H4 (cell line): ENCODE results near the gene OLFML2B. TPM values are rescaled to one million over a fixed set of nuclear protein-coding genes. Genes with fewer than 3 reads are reported as not detected.
"Not testable (repeated sequence)": the region's sequence is repeated elsewhere in the genome, so short reads cannot be mapped to it uniquely, and the experiment has no call there.

Experiments used
- DNase-seq: peaks from one replicate; pipeline ENCODE4 v3.0.0-alpha.2; 2015; ENCODE audit warnings: low spot score
- total RNA-seq: library from RNA; depleted of rRNA; stranded (reverse); fragments of >200 nt; shearing (Covaris generic); gene quantifications from 2 replicates; pipeline ENCODE4 v1.2.3, GENCODE V29; 2014

Gene OLFML2B
- total RNA-seq, 1 experiment from 2014 or later = 2.1 TPM

DNA sequence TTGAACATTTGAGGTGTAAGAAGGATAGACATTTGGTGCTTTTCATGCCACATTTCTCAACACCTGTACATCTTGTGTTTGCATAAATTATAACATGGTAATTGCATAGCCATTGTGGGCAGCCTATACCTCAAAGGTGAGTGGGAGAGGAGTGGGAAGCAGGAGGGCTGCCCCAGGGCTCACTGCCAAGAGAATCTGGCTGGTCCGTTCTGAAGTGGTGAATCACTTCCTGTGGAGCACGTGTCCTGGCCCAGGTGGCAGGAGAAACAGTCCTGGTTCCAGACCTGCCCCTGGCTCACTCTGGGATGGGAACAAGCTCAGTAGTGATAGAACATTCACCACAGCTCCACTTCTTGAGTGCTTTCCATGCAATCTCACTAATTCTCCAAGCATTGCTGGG lies 11.6 kb upstream of the OLFML2B start:
- DNase-seq = peak; percentile 42

- no peak for DNase-seq
Measured at GRCh38 chr1:162033428-162033827, 9.8 kb upstream of the OLFML2B start.

GRCh38 chr1:162030759-162031280 lies 7.2 kb upstream of the OLFML2B start:
- DNase-seq = no peak

- no peak for DNase-seq
Measured at GRCh38 chr1:162029157-162029556, 5.5 kb upstream of the OLFML2B start.

DNA sequence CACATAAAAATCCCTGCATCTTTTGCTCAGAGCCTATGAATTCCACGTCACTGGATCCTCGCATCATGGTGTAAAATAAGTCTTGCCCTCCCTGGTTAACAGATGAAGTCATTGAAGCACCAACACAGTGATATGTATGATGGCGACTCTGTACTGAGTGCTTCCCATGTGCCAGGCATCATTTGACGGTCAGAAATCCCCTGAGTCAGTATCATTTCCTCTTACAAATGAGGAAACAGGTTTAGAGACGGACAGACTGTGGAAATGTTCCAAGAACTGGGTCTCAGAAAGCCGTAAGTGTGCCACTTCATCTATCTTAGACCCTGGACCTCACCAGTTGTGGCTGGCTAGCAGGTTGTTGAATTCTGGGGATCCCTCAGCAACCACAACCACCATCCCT lies 5.1 kb upstream of the OLFML2B start:
- no peak for DNase-seq

DNA sequence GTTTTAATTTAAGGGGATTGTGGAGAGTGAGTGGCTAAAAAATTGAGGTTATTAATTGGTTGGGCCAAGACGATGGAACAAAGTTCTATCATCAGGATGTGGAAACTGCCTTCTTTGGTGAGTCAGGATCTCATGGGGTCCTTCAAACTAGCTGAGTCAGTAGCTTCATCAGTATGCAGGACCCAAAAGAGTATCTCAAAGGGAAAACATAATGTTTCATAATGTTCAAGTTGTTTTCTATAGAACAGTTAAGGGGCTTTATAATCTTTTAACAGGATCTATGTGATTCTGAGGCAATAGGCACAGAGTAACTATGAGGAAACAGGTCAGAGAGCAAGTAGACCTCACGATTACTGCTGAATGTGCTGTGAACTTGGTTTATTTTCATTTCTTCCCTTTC lies 3.2 kb upstream of the OLFML2B start:
- DNase-seq = no peak

GRCh38 chr1:162025541-162025940 lies 1.9 kb upstream of the OLFML2B start:
- DNase-seq = no peak

GRCh38 chr1:162023181-162023546 lies 505 bp downstream of the OLFML2B start:
- no peak for DNase-seq

DNA sequence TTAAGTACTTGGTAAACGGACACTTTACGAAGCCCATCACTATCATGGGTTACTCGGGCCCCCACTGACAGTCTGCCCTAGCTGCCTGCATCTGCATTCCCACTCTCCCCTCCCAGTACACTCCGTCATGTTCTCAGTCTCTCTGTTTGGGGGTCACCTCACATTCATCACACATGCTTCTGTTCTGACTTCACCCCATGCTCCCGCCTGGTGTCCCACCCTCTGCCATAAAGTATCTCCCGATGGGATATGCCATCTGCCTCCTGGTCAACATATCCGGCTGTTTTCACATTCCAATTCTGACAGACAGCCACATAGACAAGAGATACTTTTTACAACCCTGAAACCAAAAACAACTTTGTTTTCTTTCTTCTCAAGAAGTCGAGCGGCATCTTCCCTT lies 1.0 kb downstream of the OLFML2B start:
- no peak for DNase-seq

- no peak for DNase-seq
Measured at GRCh38 chr1:162021124-162021523, 2.5 kb downstream of the OLFML2B start.

DNA sequence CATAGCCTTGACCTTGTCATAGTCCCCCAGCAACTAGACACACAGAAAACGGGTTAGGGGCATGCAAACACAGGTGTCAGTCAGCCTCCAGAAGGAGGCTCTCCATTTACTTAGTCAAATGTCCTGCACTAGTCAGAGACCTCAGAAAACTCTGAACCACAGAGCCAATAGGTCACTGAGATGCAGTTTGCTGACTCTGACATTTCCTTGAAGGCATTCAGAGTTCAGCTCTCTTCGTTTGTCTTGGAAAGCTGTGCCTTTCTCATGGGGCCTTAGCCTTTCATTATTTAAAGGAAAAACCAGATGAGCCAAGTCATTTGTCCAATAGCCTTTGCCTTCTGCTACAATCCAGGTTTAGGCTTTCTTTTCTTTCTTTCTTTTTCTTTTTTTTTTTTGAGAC lies 3.5 kb downstream of the OLFML2B start:
- DNase-seq = no peak

DNA sequence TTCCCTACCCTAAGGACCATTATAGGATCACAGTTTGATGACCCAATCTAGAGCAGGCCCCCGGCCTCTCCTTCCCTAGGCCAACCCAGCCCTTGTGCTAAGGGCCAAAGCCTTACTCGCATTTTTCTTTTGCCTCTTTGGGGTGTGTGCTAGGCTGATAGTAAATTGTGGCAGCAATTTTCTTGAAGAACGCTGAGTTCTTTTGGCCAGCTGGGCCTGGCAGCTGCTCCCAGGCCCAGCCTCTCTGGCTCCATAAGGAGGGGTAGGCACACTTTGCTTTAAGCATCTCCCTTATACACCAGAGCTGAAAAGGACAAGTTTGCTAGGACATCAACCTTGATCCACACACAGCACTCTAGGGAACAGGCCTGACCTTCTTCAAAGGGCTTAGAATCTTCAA lies 4.2 kb downstream of the OLFML2B start:
- no peak for DNase-seq

GRCh38 chr1:162019006-162019405 lies 4.7 kb downstream of the OLFML2B start:
- DNase-seq = peak; percentile 30

- DNase-seq = no peak
Measured at GRCh38 chr1:162018418-162018817, 5.3 kb downstream of the OLFML2B start.

- DNase-seq = not testable (repeated sequence)
Measured at GRCh38 chr1:162017791-162018190, 5.9 kb downstream of the OLFML2B start.

DNA sequence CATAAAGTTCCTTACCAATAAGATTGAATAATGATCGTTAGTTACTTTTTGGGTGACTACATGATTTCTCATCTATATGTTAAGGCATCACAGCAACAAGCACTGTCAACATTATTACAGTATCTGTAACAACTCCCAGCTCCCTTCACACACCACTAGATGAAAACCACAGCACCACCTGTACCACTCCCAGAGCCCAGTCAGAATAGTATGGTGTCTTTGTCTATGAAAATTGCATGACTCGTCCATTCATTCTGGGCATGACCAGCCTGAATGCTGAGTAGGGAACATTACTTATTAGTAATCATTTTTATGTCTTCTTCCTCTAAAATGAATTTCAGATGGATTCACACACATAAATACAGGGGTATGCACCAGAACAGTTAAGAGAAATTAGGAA lies 7.0 kb downstream of the OLFML2B start:
- DNase-seq = no peak

- DNase-seq = no peak
Measured at GRCh38 chr1:162015196-162015595, 8.5 kb downstream of the OLFML2B start.

DNA sequence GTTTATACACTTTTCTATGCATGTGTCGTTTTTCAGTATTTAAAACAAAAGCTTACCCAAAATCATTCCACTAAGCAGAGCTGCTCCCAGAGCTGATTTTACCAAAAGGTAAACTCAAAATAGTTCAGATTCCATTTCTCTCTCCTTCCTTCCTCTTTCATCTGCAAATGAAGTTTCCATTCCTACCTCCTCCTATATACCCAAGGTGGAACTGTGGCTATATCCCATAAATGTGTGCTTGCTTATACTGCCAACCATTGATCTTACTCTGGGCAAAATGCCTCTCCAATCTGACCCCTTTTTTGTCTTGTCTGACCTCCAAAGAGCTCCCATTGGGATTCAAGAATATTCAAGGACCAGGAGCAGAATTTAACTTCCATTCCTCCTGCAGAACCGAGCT lies 9.5 kb downstream of the OLFML2B start:
- DNase-seq = no peak

DNA sequence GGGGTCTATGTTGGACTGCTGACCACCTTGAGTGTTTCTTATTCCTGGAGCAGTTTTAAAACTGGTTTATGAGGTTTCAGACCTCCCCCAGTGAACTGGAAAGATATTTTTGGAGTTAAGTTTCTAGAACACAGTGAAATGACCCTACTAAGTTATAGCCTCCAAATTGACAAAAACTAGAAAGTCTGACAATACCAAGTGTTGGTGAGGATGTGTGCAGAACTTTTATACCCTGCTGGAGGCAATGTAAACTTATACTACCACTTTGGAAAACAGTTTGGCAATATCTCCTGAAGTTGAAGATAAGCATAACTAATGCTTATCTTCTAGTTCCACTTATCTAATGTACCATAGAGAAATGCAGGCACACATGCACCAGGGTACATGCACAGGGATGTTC lies 10.4 kb downstream of the OLFML2B start:
- no peak for DNase-seq

DNA sequence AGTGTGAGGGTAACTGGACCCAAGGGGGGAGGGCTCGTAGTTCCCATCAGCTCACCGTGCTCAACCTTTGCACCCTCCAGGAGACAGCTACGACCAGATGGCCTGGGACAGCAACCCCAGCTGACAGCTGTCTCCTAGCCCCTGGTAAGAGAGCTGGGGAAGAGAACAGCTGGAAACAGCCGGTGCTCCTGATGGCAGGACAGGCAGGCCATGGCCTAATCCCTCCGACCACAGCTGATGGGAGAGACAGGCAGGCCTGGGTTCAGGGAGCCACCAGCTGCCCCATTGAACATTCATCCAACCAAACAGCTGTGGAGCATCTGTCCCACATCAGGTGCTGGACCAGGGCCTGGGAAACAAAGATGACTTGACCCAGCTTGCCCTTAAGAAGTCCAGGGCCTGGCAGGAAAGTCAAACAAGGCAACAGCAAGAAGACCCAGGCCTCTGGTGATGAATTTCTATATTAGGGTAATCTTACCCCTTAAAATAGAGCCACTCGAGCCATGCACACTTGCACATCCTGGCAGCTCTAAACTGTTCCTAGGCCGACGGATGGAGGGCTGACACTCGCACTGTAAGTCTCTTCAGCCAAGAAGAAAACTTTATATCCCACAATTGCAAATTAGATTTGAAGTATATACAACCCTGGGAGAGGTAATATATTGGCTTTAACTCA lies 12.2 kb downstream of the OLFML2B start:
- no peak for DNase-seq

GRCh38 chr1:162010175-162010506 lies 13.5 kb downstream of the OLFML2B start:
- no peak for DNase-seq

DNA sequence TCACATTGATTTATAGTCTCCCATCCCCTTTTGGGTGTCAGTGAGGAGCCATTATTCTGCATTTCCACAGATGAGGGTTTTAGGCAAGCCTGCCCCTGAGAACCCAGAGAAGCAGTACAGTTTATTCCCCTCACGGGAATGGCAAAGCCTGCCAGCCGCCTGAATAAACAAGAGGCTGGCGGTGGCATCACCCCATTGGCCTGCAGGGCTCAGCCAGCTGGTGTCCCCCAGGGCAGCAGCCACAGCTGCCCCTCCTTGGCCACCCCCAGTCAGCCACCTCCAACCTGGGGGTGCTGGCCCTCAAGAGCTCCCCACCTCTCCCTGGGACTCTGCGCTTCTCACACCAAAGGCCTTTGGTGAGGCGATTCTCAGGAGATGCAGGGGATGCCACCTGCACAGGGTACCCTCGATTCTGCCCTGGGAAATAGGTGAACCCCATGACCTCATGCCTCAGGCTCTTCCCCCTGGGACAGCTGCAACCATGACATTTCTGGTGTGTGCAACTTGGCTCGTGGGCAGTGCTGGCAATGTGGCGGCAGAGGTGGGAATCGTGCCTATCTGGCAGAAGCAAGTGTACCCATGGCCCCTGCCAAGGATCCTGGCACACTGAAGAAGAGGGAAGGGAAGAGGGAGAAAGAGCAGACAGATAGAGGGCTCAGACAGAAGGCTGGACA lies 14.0 kb downstream of the OLFML2B start:
- no peak for DNase-seq

DNA sequence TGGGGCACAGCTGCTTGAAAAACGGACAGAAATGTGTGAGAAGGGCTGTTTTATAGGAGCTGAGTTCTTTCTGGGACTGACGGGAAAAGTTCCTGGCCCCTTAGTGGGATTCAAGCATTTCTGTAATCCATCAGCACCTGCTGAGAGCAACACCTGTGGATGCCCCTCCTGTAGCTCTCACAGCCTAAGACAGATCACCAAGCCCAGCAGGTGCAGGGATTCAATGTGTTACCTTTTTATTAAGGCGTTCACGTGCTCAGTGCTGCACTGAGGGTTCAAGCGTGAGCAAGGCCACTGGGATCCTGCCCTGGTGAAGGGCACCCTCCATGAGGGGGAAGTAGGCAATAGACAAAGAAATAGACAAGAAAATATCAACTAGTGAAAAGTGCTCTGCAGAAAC lies 14.9 kb downstream of the OLFML2B start:
- DNase-seq = no peak

DNA sequence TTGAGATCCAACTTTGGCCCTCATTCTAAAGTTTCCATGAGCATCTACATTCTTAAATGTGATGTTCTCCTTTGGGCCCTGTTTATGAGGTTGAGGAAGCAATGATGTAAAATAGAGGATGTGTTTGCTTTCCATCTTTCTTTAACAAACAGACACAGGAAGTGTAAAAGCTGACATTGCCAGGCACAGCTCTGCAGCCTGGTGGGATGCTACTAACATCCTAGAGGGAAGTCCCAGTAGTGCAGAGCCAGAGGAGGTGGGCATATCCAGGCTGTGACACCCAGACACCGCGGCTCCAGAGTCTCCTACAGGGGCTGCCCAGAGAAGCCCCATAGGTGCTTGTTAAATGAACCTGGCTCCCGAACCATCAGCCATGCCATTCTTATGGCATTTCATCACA lies 16.2 kb downstream of the OLFML2B start:
- DNase-seq = no peak
